Stimulated activated CD8-positive, alpha-beta memory T cell treated with anti-CD3 and anti-CD28 coated beads, Interleukin-2, amount 100 ng/mL, for 48 hours (primary cell): ENCODE data around the gene SLC6A13.
"Not testable (repeated sequence)": the region's sequence is repeated elsewhere in the genome, so short reads cannot be mapped to it uniquely, and the experiment has no call there.

Experiments used
- DNase-seq, 2 donors: peaks; one replicate each; pipeline ENCODE4 v3.0.0-alpha.2; 2020; ENCODE audit warnings: low read depth in 2 of 2

Gene SLC6A13

DNA sequence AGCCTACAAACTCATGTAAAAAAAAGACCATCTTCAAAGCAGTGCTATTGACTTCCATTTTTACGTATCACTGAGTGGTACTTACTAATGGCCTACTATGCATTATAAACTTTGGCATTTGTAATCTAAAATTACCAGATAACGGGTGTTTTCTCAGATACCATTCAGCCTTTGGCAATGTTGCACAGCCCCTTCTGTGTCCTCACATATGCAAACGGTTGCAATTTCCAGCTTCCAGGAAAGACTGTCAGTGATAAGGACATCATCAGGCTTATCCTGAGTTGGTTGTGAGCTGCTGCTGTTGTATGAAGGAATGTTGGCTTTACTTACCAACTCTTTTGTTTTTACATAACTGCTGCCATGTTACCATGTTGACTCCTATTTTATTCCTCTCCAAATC is 1.6 kb upstream of the SLC6A13 start:
- DNase-seq: no peak

DNA sequence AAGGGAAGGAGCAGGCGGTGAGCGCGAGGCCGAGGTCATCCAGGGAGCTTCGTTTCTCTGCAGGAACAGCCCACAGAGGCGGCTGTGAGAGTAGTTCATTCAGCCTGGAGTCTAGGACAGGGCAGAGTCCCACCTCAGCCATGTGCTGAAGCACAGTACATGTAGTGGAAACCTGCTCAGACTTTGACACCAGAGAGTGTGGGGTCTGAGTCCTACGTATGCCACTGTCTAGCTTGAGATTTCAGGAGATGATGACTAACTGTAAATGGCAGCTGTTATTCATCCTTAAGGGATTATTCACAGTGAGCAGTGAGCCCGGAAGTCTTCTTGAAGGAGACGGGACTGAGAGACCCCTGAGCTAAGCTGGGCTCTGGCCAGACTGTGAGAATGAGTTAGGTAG is 938 bp upstream of the SLC6A13 start:
- no peak for DNase-seq

DNA sequence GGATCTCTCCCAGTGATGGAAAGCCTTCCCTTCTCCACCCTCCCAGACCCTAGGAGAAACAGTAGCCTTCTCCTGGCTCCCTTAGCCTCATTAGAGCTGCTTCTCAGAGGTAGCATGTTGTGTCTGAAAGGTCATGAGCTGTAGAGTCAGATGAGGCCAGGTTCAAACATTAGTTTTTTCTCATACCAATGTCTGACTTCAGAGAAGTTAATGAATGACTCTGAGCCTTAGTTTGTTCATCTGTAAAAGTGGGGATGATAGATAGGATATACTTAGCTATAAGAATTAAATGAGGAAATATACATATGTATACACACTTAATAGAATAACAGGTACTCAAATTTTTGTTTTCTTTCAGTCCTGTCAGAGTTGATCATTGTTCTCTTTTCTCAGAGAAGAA is 523 bp downstream of the SLC6A13 start:
- DNase-seq: no peak

DNA sequence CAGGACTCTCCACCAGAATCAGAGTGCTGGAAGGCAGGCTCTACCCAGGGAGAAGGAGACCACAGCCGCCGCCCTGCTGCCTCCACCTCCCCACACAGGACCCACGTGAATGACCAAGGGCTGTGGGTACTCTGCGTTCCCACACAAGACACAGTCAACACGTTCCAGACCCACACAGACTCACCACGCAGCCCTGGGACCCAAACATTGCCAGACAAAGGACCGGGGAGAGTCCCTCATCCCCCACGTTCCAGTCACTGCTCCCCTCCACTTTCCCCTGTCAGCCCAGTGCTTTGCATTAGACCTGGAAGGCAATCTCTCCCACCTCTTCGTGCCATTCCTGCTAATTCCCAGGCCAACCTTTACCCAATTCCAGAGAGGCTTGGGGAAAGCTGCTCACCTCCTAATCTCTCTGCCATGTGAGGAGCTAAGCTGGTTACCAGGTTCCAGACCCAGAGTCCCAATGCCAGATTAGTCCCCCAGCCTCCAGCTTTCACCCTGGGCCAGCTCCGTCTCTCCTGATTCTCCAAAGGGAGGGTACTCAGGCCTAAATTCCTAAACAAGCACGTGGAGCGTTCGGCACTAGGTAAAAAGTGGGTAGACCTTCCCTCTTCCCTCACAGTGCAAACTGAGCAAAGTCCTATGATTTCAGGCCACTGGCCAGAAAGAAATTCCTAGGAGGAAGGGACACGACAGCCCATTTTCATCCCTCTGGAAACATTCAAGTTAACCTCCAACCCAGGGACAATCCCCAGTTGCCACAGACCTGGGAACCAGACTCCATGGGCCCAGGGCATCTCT is 4.9 kb downstream of the SLC6A13 start:
- no peak for DNase-seq

DNA sequence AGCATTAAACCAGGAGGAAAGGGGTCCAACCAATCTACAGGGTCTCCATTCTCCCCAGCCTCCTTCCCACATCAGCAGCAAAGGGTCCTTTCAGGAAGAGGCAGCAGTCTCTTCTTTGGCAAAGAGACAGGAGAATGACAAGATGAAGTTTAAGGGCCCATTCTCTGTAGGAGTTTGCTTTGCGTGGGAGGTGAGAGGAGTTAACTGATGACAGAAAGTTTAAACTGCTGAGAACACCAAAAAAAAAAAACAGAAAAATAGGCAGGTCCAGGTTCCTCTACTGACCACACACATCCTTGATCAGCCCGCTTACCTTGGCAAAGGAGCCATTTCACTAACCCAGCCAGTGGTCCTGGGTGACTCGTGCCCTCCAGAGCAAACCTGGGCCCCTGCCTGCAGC is 5.7 kb downstream of the SLC6A13 start:
- DNase-seq: no peak

DNA sequence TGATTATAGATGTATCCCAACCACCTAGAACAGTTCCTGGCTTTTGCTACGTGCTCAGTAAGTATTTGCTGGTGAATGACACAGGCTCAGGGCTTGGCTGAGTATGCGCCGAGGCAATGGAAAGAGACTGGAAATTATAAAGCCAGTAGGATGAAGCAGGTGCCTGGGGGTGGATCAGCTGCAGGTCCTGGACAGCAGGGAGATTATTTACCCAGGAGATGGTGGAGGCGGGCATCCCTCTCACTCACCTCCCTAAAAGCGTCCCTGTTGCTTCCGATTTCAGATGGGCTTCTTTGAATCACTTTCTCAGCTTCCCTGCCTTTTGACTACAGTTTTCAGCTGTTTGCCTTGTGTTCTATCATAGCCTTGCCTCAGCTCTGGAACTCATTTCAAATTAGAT is 6.4 kb downstream of the SLC6A13 start:
- DNase-seq: no peak

DNA sequence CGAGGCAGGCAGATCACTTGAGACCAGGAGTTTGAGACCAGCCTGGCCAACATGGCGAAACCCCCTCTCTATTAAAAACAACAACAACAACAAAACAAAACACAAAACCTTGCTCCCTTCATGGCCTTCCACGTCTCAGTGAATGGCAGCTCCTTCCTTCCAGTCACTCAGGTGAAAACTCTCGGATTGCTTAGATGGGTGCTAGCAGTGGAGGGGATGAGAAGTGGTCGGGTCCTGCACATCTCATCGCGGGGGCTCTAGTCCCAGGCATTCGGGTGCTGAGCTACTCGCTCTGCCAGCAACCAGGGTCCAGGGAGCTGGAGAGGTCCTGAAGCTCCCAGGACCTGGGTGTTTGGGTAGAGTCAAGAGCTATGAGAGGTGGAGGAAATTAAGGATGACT is 7.7 kb downstream of the SLC6A13 start:
- DNase-seq: no peak

DNA sequence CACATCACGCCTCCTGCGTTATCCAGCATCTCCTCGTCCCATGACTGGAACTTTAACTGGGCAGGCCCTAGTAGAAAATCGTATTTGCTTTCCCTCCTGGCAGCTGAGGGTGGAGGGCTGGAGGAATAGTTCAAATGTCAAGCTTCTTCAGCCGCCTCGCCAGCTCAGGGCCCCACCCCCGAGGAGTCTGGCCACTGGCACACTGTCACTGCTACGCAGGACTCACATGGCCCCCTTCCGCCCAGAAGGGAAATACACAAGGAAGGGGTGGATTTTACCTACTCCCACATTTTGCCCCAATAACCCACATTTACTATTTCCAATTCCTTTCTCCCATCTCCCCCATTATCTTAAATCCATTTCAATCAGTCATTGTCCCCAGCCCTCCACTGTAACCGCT is 8.6 kb downstream of the SLC6A13 start:
- no peak for DNase-seq

DNA sequence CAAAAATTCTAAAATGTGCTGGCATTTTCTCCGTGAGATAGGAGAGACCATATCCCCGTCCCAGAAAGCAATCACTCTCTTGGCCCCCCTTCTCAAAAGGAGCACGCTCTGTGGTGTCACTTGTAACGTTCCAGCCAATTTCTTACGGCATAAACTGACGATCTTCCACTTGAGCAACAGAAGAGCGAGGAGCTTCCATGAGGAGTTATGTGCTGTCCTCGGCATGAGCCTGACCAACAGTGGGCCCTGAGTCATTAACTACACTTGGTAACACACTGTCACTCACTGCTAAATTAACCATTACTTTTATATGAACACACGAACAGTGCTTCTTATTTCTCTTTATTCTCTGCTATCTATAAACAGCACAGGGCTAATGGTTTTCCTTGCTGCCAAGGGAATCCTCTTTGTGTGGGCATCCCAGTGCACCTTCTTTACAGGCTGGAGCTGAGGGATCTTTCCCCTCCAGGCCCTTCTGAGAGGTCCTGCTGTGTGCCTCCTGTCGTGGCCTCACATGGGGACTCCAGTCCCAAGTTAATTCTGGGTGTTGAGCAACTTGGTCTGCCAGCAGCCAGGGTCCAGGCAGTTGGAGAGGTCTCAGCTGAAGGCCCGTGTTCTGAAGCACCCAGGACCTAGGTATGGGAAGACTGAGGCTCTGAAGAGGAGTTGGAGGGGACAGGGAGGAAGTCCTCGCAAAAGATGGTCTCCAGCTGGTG is 9.4 kb downstream of the SLC6A13 start:
- DNase-seq: no peak

DNA sequence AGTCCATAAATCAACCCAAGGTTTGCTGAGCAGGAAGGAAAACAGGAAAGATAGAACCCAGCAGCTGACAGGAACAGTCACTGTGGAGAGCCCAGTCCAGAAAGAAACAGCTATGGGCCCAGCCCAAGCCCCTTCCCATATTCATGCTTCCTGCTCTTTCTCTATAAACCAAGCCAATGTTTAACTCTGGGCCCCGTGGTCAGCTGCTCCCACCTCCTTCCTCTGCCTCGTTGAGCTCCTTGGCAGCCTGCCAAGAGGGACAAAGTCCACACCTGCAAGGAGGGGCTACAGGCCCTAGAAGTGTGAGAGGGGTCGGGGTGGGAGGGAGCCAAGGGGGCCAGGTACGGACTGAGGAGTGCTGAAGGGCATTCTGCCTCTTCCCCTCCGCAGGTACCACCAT is 10.0 kb downstream of the SLC6A13 start:
- no peak for DNase-seq

DNA sequence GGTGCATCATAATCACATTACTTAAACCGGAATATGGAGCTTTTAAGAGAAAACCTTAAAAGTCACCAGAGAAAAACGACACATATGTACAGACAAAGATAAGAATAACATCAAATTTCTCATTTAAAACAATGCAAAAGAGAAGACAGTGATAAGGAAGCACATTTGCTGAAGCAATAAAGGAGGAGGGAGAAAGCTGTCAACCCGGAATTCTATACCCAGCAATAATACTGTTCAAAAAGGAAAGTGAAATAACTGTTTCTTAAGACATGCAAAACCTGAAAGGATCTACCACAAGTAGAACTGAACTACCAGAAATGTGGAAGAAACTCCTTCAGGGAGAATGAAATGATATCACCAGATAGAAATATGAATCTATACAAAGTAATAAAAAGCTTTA is 15.4 kb downstream of the SLC6A13 start:
- DNase-seq: no peak

DNA sequence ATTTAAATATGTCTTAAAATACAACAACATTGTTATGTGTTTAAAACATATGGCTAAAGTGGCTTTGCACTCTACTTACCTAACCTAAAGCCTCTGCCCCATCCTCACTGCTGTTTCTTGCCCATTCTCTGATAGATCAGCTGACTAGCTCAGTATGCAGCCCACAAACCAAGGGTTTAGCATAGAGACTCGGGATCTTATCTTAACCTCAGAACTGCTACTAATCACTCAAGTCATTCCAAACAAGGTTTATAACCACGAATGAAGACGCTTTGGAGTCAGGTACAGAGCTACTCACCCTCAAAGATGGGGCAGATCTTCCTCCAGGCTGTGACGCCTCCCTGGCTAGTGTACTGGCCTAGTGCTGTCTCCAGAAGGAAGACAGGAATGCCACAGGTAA is 19.3 kb downstream of the SLC6A13 start:
- DNase-seq: no peak

DNA sequence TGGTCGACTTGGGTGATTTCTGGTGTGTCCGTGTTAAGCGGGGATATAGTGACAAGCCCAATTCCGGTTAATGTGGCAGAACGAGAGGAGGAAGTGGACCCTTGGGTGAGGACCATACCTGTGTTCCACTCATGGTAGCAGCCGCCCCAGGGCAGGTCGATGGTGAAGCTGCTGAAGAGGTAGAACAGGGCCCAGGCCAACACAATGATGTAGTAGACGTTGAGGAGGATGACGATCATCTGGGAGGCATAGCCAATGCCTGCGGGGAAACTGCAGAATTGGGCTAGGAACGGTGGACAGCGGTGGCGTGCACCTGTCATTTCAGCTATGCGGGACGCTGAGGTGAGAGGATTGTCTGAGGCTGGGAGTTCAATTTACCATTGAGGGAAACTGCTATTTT is 20.1 kb downstream of the SLC6A13 start:
- DNase-seq: no peak

DNA sequence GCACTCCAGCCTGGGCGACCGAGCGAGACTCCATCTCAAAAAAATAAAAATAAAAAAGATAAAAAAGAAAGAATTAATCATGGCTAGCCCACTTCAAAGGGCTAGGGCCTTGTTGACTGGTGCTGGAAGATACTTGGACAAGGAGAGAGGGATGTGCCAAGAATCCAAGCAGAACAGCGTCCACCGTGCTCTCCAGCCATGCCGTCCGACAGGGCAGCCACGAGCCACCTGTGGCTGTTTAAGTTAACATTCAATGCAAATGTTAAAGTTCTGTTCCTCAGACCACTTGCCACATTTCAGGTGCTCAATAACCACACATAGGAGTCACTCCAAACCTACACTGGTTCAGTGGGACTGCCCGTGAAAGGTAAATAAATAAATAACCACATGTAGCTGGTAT is 21.4 kb downstream of the SLC6A13 start:
- DNase-seq: no peak

DNA sequence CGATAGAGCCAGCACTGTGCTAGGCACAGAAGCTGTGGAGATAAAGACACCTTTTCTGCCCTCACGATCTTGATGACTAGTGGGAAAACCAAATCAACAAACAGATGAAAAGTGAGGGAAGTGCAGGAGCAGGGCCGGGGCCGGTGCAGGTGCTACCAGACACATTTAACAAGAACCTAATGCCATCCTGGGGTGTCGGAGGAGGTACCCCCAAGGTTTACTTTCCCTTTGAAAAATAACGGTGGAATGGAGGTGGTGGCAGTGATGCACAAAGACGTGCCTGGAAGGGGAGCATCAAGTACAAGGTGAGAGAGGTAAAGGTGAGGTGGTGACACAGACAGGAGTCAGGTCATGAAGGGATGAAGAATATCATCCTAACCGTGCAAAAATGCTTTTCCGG is 22.1 kb downstream of the SLC6A13 start:
- DNase-seq: no peak

DNA sequence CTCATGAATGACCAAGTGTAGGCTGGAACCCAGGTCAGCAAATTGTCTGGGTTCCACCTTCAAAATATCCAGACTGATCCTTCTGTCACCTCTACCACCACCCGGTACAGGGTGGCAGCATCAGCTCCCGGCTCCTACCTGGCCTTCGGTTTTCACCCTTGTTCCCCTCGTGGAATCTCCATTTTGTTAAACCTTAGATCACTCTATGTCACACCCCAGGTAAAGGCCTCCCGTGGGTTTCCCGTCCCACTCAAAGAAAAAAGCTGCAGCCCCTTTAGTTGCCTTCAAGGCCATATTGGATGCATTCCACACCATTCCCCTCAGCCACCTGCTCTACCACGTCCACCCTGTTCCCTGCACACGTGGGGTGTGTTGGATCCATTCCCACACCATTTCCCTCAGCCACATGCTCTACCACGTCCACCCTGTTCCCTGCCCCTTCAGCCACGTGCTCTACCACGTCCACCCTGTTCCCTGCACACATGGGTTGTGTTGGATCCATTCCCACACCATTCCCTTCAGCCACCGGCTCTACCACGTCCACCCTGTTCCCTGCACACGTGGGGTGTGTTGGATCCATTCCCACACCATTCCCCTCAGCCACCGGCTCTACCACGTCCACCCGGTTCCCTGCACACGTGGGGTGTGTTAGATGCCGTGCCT is 23.8 kb downstream of the SLC6A13 start:
- DNase-seq: no peak

DNA sequence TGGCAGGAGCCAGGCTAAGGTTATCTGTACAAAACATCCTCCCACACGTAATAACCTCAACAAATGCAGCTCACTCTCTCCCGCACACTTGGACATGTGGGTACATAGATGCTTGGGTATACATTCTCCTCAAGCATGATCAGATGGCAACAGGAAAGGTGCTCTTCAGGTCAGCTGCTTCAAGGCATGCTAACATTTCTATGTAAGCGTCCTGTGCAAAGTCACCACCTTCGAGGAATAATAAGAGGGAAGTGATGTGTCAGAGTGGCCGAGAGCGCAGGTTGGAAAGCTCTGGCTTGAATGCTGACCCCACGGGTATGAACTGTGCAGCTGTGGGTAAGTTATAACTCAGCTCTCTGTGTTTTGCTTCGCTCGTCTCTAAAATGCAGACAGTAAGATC is 24.5 kb downstream of the SLC6A13 start:
- no peak for DNase-seq

DNA sequence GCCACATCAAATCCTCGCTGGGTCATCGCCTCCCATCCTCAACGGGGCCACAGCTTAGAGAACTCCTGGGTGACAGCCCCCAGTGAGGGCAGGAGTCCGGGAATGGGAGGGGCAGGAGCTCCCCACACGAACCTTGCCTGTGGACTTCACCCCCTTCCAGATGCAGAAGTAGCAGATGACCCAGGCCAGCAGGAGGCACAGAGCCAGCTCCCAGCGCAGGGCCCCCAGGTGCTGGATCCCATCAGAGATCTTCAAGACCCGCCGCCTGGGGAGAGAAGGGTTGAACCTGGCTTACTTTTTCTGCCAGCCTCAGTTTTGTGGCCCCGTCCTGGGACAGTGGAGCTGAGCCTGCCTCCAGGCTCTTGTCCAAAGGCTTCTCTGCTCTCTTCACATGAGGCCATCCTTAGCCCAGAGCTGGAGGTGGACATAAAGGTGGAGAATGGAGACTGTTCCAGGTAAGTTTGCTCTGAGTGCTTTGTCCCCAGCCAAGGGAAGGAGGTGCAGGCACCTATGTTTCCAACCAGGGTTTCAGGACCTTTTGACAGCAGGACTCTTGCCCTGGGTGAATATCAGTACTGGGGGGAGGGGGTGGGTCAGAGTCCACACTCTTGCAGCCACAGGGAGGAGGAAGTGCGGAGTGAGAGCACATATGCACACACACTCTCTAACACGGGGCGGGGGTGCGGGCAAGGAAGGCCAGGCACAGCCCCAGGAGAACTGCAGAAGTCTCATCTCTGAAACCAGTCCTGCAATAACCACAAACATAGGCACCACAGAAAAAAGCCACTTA is 25.4 kb downstream of the SLC6A13 start:
- DNase-seq: no peak

DNA sequence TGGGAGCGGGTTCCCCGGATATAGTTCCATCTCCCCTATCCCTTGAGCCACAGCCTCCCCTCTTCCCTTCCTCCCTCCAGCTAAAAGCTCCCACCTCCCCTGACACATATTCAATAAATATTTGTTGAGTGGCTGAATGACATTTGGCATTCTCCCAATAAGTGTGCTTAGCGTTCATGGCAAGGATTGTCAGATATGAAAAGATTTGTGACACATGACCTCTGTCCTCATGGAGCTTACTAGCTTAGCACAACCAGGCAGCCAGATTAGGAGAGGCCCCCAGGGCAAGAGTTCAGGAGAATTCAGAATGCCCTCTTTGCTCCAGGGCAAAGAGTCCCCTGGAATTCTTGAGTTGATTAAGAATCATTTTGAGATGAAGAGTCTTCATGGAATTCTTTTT is 26.2 kb downstream of the SLC6A13 start:
- no peak for DNase-seq

DNA sequence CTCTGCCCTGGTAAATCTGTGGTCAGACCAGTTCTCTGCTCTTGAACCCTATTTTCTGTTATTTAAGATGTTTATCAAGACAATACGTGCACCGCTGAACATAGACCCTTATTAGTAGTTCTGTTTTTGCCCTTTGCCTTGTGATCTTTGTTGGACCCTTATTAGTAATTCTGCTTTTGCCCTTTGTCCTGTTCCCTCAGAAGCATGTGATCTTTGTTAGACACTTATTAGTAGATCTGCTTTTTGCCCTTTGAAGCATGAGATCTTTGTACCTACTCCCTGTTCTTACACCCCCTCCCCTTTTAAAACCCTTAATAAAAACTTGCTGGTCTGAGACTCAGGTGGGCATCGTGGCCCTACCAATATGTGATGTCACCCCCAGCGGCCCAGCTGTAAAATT is 26.7 kb downstream of the SLC6A13 start:
- DNase-seq: not testable (repeated sequence)

DNA sequence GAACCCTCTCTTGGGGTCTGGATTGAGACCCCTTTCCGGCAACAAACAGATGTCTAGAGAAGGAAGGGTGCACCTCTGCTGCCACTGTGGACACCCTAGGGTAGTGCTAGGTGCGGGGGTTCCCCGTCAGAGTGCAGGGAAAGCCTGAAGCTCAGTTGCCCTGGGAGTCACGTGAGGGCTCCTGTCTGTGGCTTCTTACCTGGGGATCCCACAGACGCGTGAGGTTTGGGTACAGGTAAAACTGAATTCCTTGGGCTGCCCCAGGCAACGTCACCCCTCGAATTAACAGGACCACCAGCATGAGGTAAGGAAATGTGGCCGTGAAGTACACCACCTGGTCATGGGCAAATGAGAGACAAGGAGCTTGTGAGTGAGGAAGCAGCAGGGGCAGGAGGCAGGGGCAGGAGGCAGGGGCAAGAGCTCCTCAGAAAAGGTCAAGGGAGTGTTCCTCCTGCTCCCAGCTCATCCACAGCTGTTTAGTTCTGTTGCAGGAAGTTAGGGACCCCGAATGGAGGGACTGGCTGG is 27.7 kb downstream of the SLC6A13 start:
- DNase-seq: no peak

DNA sequence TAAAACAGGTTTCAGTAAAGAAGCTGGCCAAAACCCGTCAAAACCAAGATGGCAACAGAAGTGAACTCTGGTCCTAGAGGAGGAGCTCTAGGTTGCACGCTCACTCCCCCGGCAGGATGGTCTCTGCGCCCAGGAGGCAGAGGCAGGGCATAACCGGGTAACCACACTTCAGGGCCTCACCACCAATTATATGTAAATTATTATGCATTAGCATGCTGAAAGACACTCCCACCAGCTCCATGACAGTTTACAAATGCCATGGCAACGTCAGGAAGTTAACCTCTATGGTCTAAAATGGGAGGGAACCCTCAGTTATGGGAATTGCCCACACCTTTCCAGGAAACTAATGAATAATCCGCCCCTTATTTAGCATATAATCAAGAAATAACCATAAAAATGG is 28.6 kb downstream of the SLC6A13 start:
- no peak for DNase-seq
